ENCODE data around the gene CIAO2B. TPM values are rescaled to one million over a fixed set of nuclear protein-coding genes. Genes with fewer than 3 reads are reported as not detected.

CIAO2B gene
- total and polyA plus RNA-seq, 2 donors (not counting 3 experiments of a cell fraction or from before 2014, with no cell fraction given) = 78.7 to 314 TPM

GRCh38 chr16:66930189-66930588 is 4.0 kb downstream of the CIAO2B start:
- H3K36me3 ChIP-seq (ENCODE audit: control insufficient read depth in 2 of 2, extremely low read depth in 1 of 2, insufficient read depth in 2 of 2, low read length in 2 of 2) = no peaks in the 10 kb centered on the region
- no peaks in the 10 kb centered on the region for H3K9me1 ChIP-seq (replicated peaks; ENCODE audit: control insufficient read depth, extremely low read depth, insufficient read depth, low read length)
- BruUV-seq (replicated peaks) = no TSS peak
- dilution Hi-C loops (cut with MboI; ENCODE audit: extremely low pct_ligation_motif_present, low sequenced_read_pairs) = no loop called here
- no peak overlapping the region for H2AFZ ChIP-seq (ENCODE audit: low read depth, low read length)
- TF ChIP-seq JUN (IDR thresholded peaks at IDR 0.05; ENCODE audit: borderline replicate concordance, insufficient read depth, insufficient read length, low read depth) = no peak
- no peak for TF ChIP-seq MYC (IDR thresholded peaks at IDR 0.05; ENCODE audit: low read depth, low read length)
- TF ChIP-seq POLR2AphosphoS5 (IDR thresholded peaks at IDR 0.05; ENCODE audit: insufficient read depth, low read depth, low read length) = no peak
- no peak for TF ChIP-seq GATA2 (IDR thresholded peaks at IDR 0.05; ENCODE audit: insufficient read depth, insufficient read length, low read depth, low read length)
- TF ChIP-seq FOS (IDR thresholded peaks at IDR 0.05; ENCODE audit: borderline replicate concordance, insufficient read depth, low read length) = no peak
- TF ChIP-seq EZH2 (IDR thresholded peaks at IDR 0.05; ENCODE audit: borderline replicate concordance, low read depth, low read length, severe bottlenecking) = no peak
- TF ChIP-seq POLR2A (IDR thresholded peaks at IDR 0.05; ENCODE audit: low read depth, low read length) = no peak
- TF ChIP-seq MAX (IDR thresholded peaks at IDR 0.05; ENCODE audit: insufficient read depth, insufficient read length) = no peak
- TF ChIP-seq CTCF (IDR thresholded peaks at IDR 0.05; ENCODE audit: extremely low read depth in 1 of 2, insufficient read depth in 1 of 2, low read depth in 1 of 2, low read length in 2 of 2) = no peak
- ChIA-PET POLR2A (no interaction called here), CTCF (interaction anchor here (1.4 to 2.2 kb wide), 3 partner anchors 21 to 225 kb away, joined by 4 to 11 read pairs (median 4); no protein-coding TSS in a partner anchor)
- no peaks in the 10 kb centered on the region for H3K9me3 ChIP-seq (replicated peaks; ENCODE audit: control insufficient read depth, insufficient read depth, low read length)
- intact Hi-C loops (cut with micrococcal nuclease) = no loop called here
- peaks cover 6 to 12% of the 10 kb centered on the region in 2 experiments for H3K27me3 ChIP-seq (ENCODE audit: control insufficient read depth in 2 of 2, insufficient read depth in 2 of 2, low read length in 2 of 2)
- H3K4me2 ChIP-seq (ENCODE audit: insufficient read depth, low read length) = no peak overlapping the region
- H3K9ac ChIP-seq (replicated peaks; ENCODE audit: extremely low read depth, insufficient read depth, low read length) = no peak overlapping the region
- peaks cover 8% of the 10 kb centered on the region for H3K4me1 ChIP-seq (ENCODE audit: control insufficient read depth, extremely low read depth, insufficient read depth, low read length)
- no peak overlapping the region for H3K4me3 ChIP-seq (replicated peaks in 1 of 3; ENCODE audit: insufficient read depth in 1 of 3, low read depth in 1 of 3, low read length in 3 of 3)
- no peak for FAIRE-seq
- peaks cover 11% of the 10 kb centered on the region for H3K79me2 ChIP-seq (ENCODE audit: control insufficient read depth, insufficient read depth, low read length)
- DNase-seq (ENCODE audit: low read depth, low spot score) = no peak
- no peaks in the 10 kb centered on the region for H4K20me1 ChIP-seq (replicated peaks; ENCODE audit: control insufficient read depth, extremely low read depth, insufficient read depth, low read length)
- no peak overlapping the region for H3K27ac ChIP-seq (ENCODE audit: insufficient read depth, low read depth, low read length)
